ENCODE data around the gene NECTIN1. TPM values are rescaled to one million over a fixed set of nuclear protein-coding genes. Genes with fewer than 3 reads are reported as not detected.

Gene NECTIN1, protein sequence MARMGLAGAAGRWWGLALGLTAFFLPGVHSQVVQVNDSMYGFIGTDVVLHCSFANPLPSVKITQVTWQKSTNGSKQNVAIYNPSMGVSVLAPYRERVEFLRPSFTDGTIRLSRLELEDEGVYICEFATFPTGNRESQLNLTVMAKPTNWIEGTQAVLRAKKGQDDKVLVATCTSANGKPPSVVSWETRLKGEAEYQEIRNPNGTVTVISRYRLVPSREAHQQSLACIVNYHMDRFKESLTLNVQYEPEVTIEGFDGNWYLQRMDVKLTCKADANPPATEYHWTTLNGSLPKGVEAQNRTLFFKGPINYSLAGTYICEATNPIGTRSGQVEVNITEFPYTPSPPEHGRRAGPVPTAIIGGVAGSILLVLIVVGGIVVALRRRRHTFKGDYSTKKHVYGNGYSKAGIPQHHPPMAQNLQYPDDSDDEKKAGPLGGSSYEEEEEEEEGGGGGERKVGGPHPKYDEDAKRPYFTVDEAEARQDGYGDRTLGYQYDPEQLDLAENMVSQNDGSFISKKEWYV
- 16.6 and 16.8 TPM in 2 replicates for polyA plus RNA-seq (2013)

DNA sequence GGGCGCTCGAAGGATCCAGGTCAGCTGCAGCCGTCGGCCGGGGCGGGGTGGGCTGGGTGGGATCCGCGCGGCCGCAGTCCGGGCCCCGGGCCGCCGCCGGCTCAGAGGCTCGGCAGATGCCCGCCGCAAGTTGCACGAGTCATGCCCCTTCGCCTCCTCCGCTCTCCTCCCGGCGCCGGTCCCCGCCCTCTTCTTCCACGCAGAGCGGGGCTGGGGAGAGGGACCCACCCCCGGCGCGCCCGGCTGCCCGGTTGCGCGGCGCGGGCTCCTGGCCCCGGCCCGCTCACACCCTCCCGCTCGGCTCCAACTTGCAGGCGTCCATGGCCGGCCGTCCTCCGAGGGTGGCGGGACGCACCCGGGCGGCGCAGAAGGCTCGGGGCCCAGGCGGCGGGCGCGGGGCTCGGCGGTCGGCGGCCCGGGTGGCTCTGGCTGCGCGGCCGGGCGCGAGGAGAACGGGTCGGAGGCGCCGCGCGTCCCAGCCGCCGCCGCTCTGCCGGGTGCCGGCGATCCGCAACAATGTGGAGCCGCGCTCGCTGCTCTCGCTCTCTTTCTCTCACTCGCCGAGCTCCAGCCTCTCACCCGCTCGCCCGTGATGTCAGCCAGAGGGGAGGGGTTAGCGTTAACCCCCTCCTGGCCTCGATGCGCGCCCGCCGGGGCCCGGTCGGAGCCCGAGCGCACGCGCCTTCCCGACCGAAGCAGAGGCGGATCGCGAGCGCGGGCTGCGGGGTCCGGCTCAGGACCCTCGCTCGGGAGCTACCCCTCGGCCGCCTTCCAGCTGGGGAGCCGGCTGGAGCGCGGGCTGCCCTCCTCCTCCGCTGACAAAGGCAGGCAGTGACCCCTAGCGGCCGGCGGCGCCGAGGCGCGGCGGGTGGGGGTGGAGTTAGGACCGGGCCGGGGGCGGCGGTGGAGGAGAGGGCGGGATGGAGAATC, at the start of gene NECTIN1:
NECTIN1 (minus strand) TSS at position 550 of the 930 bp plus-strand sequence. CDS start 647 bp downstream, outside the sequence.
- Histone ChIP-seq H3K36me3 (ENCODE audit: control insufficient read depth in 1 of 2, insufficient read depth in 2 of 2, low read length in 2 of 2) (no peaks in the 10 kb centered on the region), H3K4me2 (ENCODE audit: low read length) (peak within 1 kb of the TSS; percentile 100), H2BK12ac (ENCODE audit: low read length) (no peak within 1 kb of the TSS), H3K14ac (ENCODE audit: low read length) (peak within 1 kb of the TSS; percentile 39), H3K79me1 (ENCODE audit: low read length) (peaks cover 8% of the 10 kb centered on the region), H3K9me3 (ENCODE audit: insufficient read depth, low read depth, low read length) (no peaks in the 10 kb centered on the region), H3K79me2 (ENCODE audit: control insufficient read depth, insufficient read depth, low read length, poor library complexity) (peaks cover 11% of the 10 kb centered on the region), H3K4me1 (ENCODE audit: control insufficient read depth in 1 of 2, insufficient read depth in 2 of 2, low read length in 2 of 2) (peaks cover 13 to 23% of the 10 kb centered on the region in 2 experiments), H2AK5ac (ENCODE audit: low read length) (no peak within 1 kb of the TSS), H4K12ac (ENCODE audit: low read depth, low read length) (peak within 1 kb of the TSS; percentile 60), H4K8ac (ENCODE audit: low read depth, low read length) (peak within 1 kb of the TSS; percentile 67), H3K4me3 (ENCODE audit: low read depth, low read length) (peak within 1 kb of the TSS; percentile 79), H3K27me3 (ENCODE audit: insufficient read depth, low read length) (no peaks in the 10 kb centered on the region), H3K23ac (ENCODE audit: low read length) (no peak within 1 kb of the TSS), H2BK120ac (ENCODE audit: insufficient read depth, low read length, poor library complexity) (peak within 1 kb of the TSS; percentile 49), H2AFZ (ENCODE audit: insufficient read depth, low read length, poor library complexity) (peak within 1 kb of the TSS; percentile 56), H3K4ac (ENCODE audit: low read depth, low read length) (peak within 1 kb of the TSS; percentile 5), H3K27ac (ENCODE audit: low read depth, low read length) (peak within 1 kb of the TSS; percentile 80), H3K9ac (ENCODE audit: low read length) (peak within 1 kb of the TSS; percentile 54), H3K18ac (ENCODE audit: low read length) (peak within 1 kb of the TSS; percentile 54), H2BK5ac (ENCODE audit: low read depth, low read length, poor library complexity) (peak within 1 kb of the TSS; percentile 79), H4K91ac (ENCODE audit: low read depth, low read length) (peak within 1 kb of the TSS; percentile 66)
- peak; percentile 71 to 84 for DNase-seq
- no CpG with 5 or more reads among the region's 128 CpGs for WGBS (ENCODE audit: extremely low coverage, insufficient coverage, insufficient read length)

GRCh38 chr11:119778391-119779194, 49.6 kb upstream of the NECTIN1 start:
- Histone ChIP-seq H3K27me3 (ENCODE audit: insufficient read depth, low read length) (no peaks in the 10 kb centered on the region), H3K9ac (ENCODE audit: low read length) (no peak overlapping the region), H2BK5ac (ENCODE audit: low read depth, low read length, poor library complexity) (no peak overlapping the region), H3K79me1 (ENCODE audit: low read length) (no peaks in the 10 kb centered on the region), H3K4me2 (ENCODE audit: low read length) (no peak overlapping the region), H3K79me2 (ENCODE audit: control insufficient read depth, insufficient read depth, low read length, poor library complexity) (no peaks in the 10 kb centered on the region), H2BK120ac (ENCODE audit: insufficient read depth, low read length, poor library complexity) (no peak overlapping the region), H3K9me3 (ENCODE audit: insufficient read depth, low read depth, low read length) (no peaks in the 10 kb centered on the region), H3K23ac (ENCODE audit: low read length) (no peak overlapping the region), H3K14ac (ENCODE audit: low read length) (no peak overlapping the region), H2AK5ac (ENCODE audit: low read length) (no peak overlapping the region), H4K8ac (ENCODE audit: low read depth, low read length) (no peak overlapping the region), H4K12ac (ENCODE audit: low read depth, low read length) (no peak overlapping the region), H2BK12ac (ENCODE audit: low read length) (no peak overlapping the region), H3K36me3 (ENCODE audit: control insufficient read depth in 1 of 2, insufficient read depth in 2 of 2, low read length in 2 of 2) (no peaks in the 10 kb centered on the region), H3K18ac (ENCODE audit: low read length) (no peak overlapping the region), H4K91ac (ENCODE audit: low read depth, low read length) (no peak overlapping the region), H3K4me3 (ENCODE audit: low read depth, low read length) (no peak overlapping the region), H3K4ac (ENCODE audit: low read depth, low read length) (no peak overlapping the region), H2AFZ (ENCODE audit: insufficient read depth, low read length, poor library complexity) (no peak overlapping the region), H3K4me1 (ENCODE audit: control insufficient read depth in 1 of 2, insufficient read depth in 2 of 2, low read length in 2 of 2) (peaks cover 3 to 11% of the 10 kb centered on the region in 2 experiments), H3K27ac (ENCODE audit: low read depth, low read length) (no peak overlapping the region)
- no peak for DNase-seq
- WGBS (ENCODE audit: extremely low coverage, insufficient coverage, insufficient read length) = no CpG with 5 or more reads among the region's 15 CpGs

DNA sequence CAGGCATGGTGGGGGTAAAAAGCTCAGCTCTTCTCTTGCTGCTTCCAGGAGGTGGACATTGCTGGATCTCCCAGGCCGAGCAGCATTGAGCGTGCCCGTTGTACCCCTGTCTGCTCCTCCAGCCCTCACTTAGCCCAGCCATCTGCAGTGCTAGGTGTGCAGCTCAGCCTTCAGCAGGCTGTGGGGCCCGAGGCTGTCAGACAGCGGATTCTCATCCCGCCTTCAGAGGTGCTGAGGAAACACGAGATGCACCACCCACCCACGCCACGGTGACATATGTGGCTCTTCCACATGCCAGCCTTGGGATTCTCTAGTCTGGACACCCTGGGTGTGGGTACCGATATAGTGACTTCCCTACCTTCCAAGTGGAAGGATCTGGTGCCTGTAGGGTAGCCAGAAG, 48.9 kb upstream of the NECTIN1 start:
- H4K12ac ChIP-seq (ENCODE audit: low read depth, low read length) = no peak overlapping the region
- no peak overlapping the region for H3K27ac ChIP-seq (ENCODE audit: low read depth, low read length)
- WGBS (ENCODE audit: extremely low coverage, insufficient coverage, insufficient read length) = no CpG with 5 or more reads among the region's 10 CpGs
- peaks cover 3 to 11% of the 10 kb centered on the region in 2 experiments for H3K4me1 ChIP-seq (ENCODE audit: control insufficient read depth in 1 of 2, insufficient read depth in 2 of 2, low read length in 2 of 2)
- H3K4me3 ChIP-seq (ENCODE audit: low read depth, low read length) = no peak overlapping the region
- H3K36me3 ChIP-seq (ENCODE audit: control insufficient read depth in 1 of 2, insufficient read depth in 2 of 2, low read length in 2 of 2) = no peaks in the 10 kb centered on the region
- H3K79me1 ChIP-seq (ENCODE audit: low read length) = no peaks in the 10 kb centered on the region
- no peak overlapping the region for H4K91ac ChIP-seq (ENCODE audit: low read depth, low read length)
- no peak overlapping the region for H3K9ac ChIP-seq (ENCODE audit: low read length)
- no peak overlapping the region for H3K4ac ChIP-seq (ENCODE audit: low read depth, low read length)
- H2BK5ac ChIP-seq (ENCODE audit: low read depth, low read length, poor library complexity) = no peak overlapping the region
- no peak overlapping the region for H2AFZ ChIP-seq (ENCODE audit: insufficient read depth, low read length, poor library complexity)
- DNase-seq = no peak
- no peaks in the 10 kb centered on the region for H3K9me3 ChIP-seq (ENCODE audit: insufficient read depth, low read depth, low read length)
- H3K4me2 ChIP-seq (ENCODE audit: low read length) = no peak overlapping the region
- no peak overlapping the region for H2AK5ac ChIP-seq (ENCODE audit: low read length)
- no peak overlapping the region for H3K14ac ChIP-seq (ENCODE audit: low read length)
- no peak overlapping the region for H4K8ac ChIP-seq (ENCODE audit: low read depth, low read length)
- H2BK120ac ChIP-seq (ENCODE audit: insufficient read depth, low read length, poor library complexity) = no peak overlapping the region
- no peak overlapping the region for H3K23ac ChIP-seq (ENCODE audit: low read length)
- no peaks in the 10 kb centered on the region for H3K27me3 ChIP-seq (ENCODE audit: insufficient read depth, low read length)
- H3K18ac ChIP-seq (ENCODE audit: low read length) = no peak overlapping the region
- no peak overlapping the region for H2BK12ac ChIP-seq (ENCODE audit: low read length)
- H3K79me2 ChIP-seq (ENCODE audit: control insufficient read depth, insufficient read depth, low read length, poor library complexity) = no peaks in the 10 kb centered on the region

DNA sequence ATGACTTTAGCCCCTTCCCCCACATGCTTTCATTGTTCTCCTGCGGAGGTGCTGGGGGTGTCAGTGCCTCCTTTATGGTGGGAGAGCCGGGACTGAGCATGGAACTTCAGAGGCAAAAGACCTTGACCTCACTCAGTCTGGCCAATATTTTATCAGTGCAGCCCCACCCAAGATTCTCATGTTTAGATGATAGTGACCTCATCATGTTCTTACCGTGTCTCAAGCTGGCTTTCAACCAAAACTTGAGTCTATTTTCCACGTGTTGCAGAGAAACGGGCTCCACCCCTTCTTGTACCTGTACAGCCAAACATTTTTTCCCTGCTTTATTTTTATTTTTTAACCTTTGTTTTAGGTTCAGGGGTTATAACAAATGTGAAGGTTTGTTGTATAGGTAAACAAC, 47.7 kb upstream of the NECTIN1 start:
- H3K4me1 ChIP-seq (ENCODE audit: control insufficient read depth in 1 of 2, insufficient read depth in 2 of 2, low read length in 2 of 2) = peaks cover 0 to 1% of the 10 kb centered on the region in 2 experiments
- H3K36me3 ChIP-seq (ENCODE audit: control insufficient read depth in 1 of 2, insufficient read depth in 2 of 2, low read length in 2 of 2) = no peaks in the 10 kb centered on the region
- no peak overlapping the region for H3K4me2 ChIP-seq (ENCODE audit: low read length)
- H3K79me2 ChIP-seq (ENCODE audit: control insufficient read depth, insufficient read depth, low read length, poor library complexity) = no peaks in the 10 kb centered on the region
- no peak overlapping the region for H2BK12ac ChIP-seq (ENCODE audit: low read length)
- H4K8ac ChIP-seq (ENCODE audit: low read depth, low read length) = no peak overlapping the region
- H2AFZ ChIP-seq (ENCODE audit: insufficient read depth, low read length, poor library complexity) = no peak overlapping the region
- no peaks in the 10 kb centered on the region for H3K9me3 ChIP-seq (ENCODE audit: insufficient read depth, low read depth, low read length)
- H4K91ac ChIP-seq (ENCODE audit: low read depth, low read length) = no peak overlapping the region
- H3K4ac ChIP-seq (ENCODE audit: low read depth, low read length) = no peak overlapping the region
- no peak overlapping the region for H3K18ac ChIP-seq (ENCODE audit: low read length)
- H2AK5ac ChIP-seq (ENCODE audit: low read length) = no peak overlapping the region
- H3K4me3 ChIP-seq (ENCODE audit: low read depth, low read length) = no peak overlapping the region
- no peak for DNase-seq
- H3K27me3 ChIP-seq (ENCODE audit: insufficient read depth, low read length) = no peaks in the 10 kb centered on the region
- no peak overlapping the region for H2BK120ac ChIP-seq (ENCODE audit: insufficient read depth, low read length, poor library complexity)
- no peak overlapping the region for H2BK5ac ChIP-seq (ENCODE audit: low read depth, low read length, poor library complexity)
- H3K23ac ChIP-seq (ENCODE audit: low read length) = no peak overlapping the region
- no peak overlapping the region for H3K27ac ChIP-seq (ENCODE audit: low read depth, low read length)
- H3K9ac ChIP-seq (ENCODE audit: low read length) = no peak overlapping the region
- no peak overlapping the region for H4K12ac ChIP-seq (ENCODE audit: low read depth, low read length)
- no CpG with 5 or more reads among the region's 5 CpGs for WGBS (ENCODE audit: extremely low coverage, insufficient coverage, insufficient read length)
- H3K14ac ChIP-seq (ENCODE audit: low read length) = no peak overlapping the region
- H3K79me1 ChIP-seq (ENCODE audit: low read length) = no peaks in the 10 kb centered on the region

Measured in trophoblast cell (in vitro differentiated cells and primary cell).